SK-N-SH (cell line): ENCODE measurements around the gene UHMK1. TPM values are rescaled to one million over a fixed set of nuclear protein-coding genes. Genes with fewer than 3 reads are reported as not detected.

Source experiments
- CTCF ChIA-PET: fragments of 300-600, 350-600 bp; formaldehyde crosslinking; extraction: SDS; loops from one replicate; lab custom pipeline; 2021; lab: Yijun Ruan, JAX
- POLR2A ChIA-PET: fragments of 350-600 bp; sonication (Branson Sonifier 250); formaldehyde crosslinking; extraction: SDS; loops from one replicate; lab custom pipeline; 2020; ENCODE audit warnings: antibody characterized with exemption, inconsistent platforms; lab: Yijun Ruan, JAX
- DNase-seq: peaks from one replicate; pipeline ENCODE4 v3.0.0; 2012
- H2AFZ ChIP-seq: fragments of 200-600 bp; sonication (generic); 2 replicates; pipeline ENCODE4 v1.8.1; 2016; ENCODE audit warnings: antibody characterized with exemption, mild to moderate bottlenecking, low read depth
- H3F3A ChIP-seq: fragments of 200-600 bp; sonication (generic); replicated peaks from 2 replicates; pipeline ENCODE3; 2016; ENCODE audit warnings: antibody characterized with exemption, mild to moderate bottlenecking; ENCODE audit not compliant: insufficient read depth
- H3K27ac ChIP-seq, 2 experiments: fragments of 200-500 bp in 1 of 2; fragments of 200-600 bp in 1 of 2; sonication (Bioruptor generic) in 1 of 2; sonication (generic), shearing (Covaris generic) in 1 of 2; 2 replicates each; pipeline versions ENCODE4 v1.5.1 to v1.6.1; 2014 to 2016; ENCODE audit warnings: low read depth in 2 of 2, inconsistent platforms in 1 of 2, low read length in 1 of 2, mild to moderate bottlenecking in 1 of 2, mixed read lengths in 1 of 2
- H3K27me3 ChIP-seq: fragments of 200-600 bp; sonication (generic), shearing (Covaris generic); 2 replicates; pipeline ENCODE4 v1.6.1; 2016; ENCODE audit warnings: mixed run types; ENCODE audit not compliant: insufficient read depth
- H3K36me3 ChIP-seq, 2 experiments: fragments of 200-500 bp in 1 of 2; fragments of 200-600 bp in 1 of 2; sonication (Bioruptor generic) in 1 of 2; sonication (generic) in 1 of 2; replicated peaks in 1 of 2; 2 replicates each; pipeline versions ENCODE3 to v1.5.1; 2014 to 2016; ENCODE audit warnings: low read length in 1 of 2, mild to moderate bottlenecking in 1 of 2; ENCODE audit not compliant: insufficient read depth in 2 of 2, control insufficient read depth in 1 of 2
- H3K4me1 ChIP-seq, 2 experiments: fragments of 200-500 bp in 1 of 2; fragments of 200-600 bp in 1 of 2; sonication (Bioruptor generic) in 1 of 2; sonication (generic), shearing (Covaris generic) in 1 of 2; 2 replicates each; pipeline versions ENCODE4 v1.5.1 to v1.6.1; 2014 to 2016; ENCODE audit warnings: low read depth in 1 of 2, low read length in 1 of 2, mixed run types in 1 of 2; ENCODE audit not compliant: insufficient read depth in 2 of 2, control insufficient read depth in 1 of 2
- H3K4me2 ChIP-seq: fragments of 200-600 bp; sonication (generic), shearing (Covaris generic); 2 replicates; pipeline ENCODE4 v1.6.1; 2017; ENCODE audit warnings: mixed run types
- H3K4me3 ChIP-seq, 2 experiments: fragments of 200-500 bp in 1 of 2; fragments of 200-600 bp in 1 of 2; sonication (Bioruptor generic) in 1 of 2; sonication (generic), shearing (Covaris generic) in 1 of 2; 2 replicates each; pipeline versions ENCODE4 v1.5.1 to v1.8.1; 2014 to 2016; ENCODE audit warnings: low read depth in 2 of 2, inconsistent platforms in 1 of 2, low read length in 1 of 2, mild to moderate bottlenecking in 1 of 2, mixed read lengths in 1 of 2, moderate library complexity in 1 of 2
- H3K79me2 ChIP-seq: fragments of 200-600 bp; sonication (generic); 2 replicates; pipeline ENCODE4 v1.8.1; 2017; ENCODE audit warnings: mild to moderate bottlenecking; ENCODE audit not compliant: insufficient read depth
- H3K9ac ChIP-seq: fragments of 200-600 bp; sonication (generic); 2 replicates; pipeline ENCODE4 v1.6.1; 2017; ENCODE audit warnings: mixed run types
- H3K9me2 ChIP-seq: fragments of 200-600 bp; sonication (generic); 2 replicates; pipeline ENCODE4 v1.6.1; 2017; ENCODE audit warnings: mixed run types
- H3K9me3 ChIP-seq: fragments of 200-600 bp; sonication (generic); 2 replicates; pipeline ENCODE4 v1.6.1; 2017; ENCODE audit warnings: mixed run types, mild to moderate bottlenecking, moderate library complexity
- H4K20me1 ChIP-seq: fragments of 200-600 bp; sonication (generic); 2 replicates; pipeline ENCODE4 v1.6.1; 2017; ENCODE audit warnings: mild to moderate bottlenecking, mixed run types; ENCODE audit not compliant: insufficient read depth
- CHD2 ChIP-seq: fragments of 150-350 bp; IDR thresholded peaks from 2 replicates; pipeline ENCODE4 v1.6.1; 2018; ENCODE audit warnings: low read length; ENCODE audit not compliant: partially characterized antibody
- CTCF ChIP-seq: fragments of 200-600 bp; sonication (generic); IDR thresholded peaks from 2 replicates; pipeline ENCODE4 v1.6.1; 2017; ENCODE audit warnings: antibody characterized with exemption, mild to moderate bottlenecking, moderate library complexity
- EZH2phosphoT487 ChIP-seq: fragments of 200-600 bp; sonication (generic); IDR thresholded peaks from 2 replicates; pipeline ENCODE4 v1.6.1; 2017; ENCODE audit warnings: low read depth, mixed run types, mild to moderate bottlenecking, antibody characterized with exemption, moderate library complexity, borderline replicate concordance
- FOXJ3 ChIP-seq: sonication (generic); formaldehyde crosslinking; IDR thresholded peaks from 2 replicates; pipeline ENCODE4 v1.5.1; 2020; ENCODE audit warnings: mild to moderate bottlenecking, missing genetic modification reagents
- FOXM1 ChIP-seq: IDR thresholded peaks from 2 replicates; pipeline ENCODE4 v1.4.0; 2012; ENCODE audit warnings: low read depth, mild to moderate bottlenecking
- IRF3 ChIP-seq: fragments of 150-350 bp; IDR thresholded peaks from 2 replicates; pipeline ENCODE4 v1.6.1; 2016; ENCODE audit warnings: mild to moderate bottlenecking, low read depth, low read length
- JUND ChIP-seq: IDR thresholded peaks from 2 replicates; pipeline ENCODE4 v1.4.0; 2012
- MEF2A ChIP-seq: IDR thresholded peaks from 2 replicates; pipeline ENCODE4 v1.4.0; 2012; ENCODE audit warnings: low read depth, borderline replicate concordance
- MXI1 ChIP-seq: IDR thresholded peaks from 2 replicates; pipeline ENCODE4 v1.6.1; 2012; ENCODE audit warnings: mild to moderate bottlenecking, low read depth, low read length, improper control_type of control experiment
- NRF1 ChIP-seq: IDR thresholded peaks from 2 replicates; pipeline ENCODE4 v1.6.1; 2012; ENCODE audit warnings: low read depth, mild to moderate bottlenecking, low read length
- POLR2AphosphoS5 ChIP-seq: IDR thresholded peaks from 2 replicates; pipeline ENCODE4 v1.6.1; 2012; ENCODE audit warnings: low read depth, low read length
- RAD21 ChIP-seq: IDR thresholded peaks from 2 replicates; pipeline ENCODE4 v1.6.1; 2012; ENCODE audit warnings: mild to moderate bottlenecking, low read length
- RCOR1 ChIP-seq: fragments of 150-350 bp; IDR thresholded peaks from 2 replicates; pipeline ENCODE4 v1.6.1; 2017; ENCODE audit warnings: antibody characterized with exemption, low read length
- REST ChIP-seq: IDR thresholded peaks from 2 replicates; pipeline ENCODE4 v1.6.1; 2012; ENCODE audit warnings: mild to moderate bottlenecking, low read depth, low read length, moderate library complexity
- RFX5 ChIP-seq: IDR thresholded peaks from 2 replicates; pipeline ENCODE4 v1.6.1; 2012; ENCODE audit warnings: mild to moderate bottlenecking, improper control_type of control experiment, low read length
- RXRA ChIP-seq: IDR thresholded peaks from 2 replicates; pipeline ENCODE4 v1.4.0; 2012; ENCODE audit warnings: low read depth, mild to moderate bottlenecking, borderline replicate concordance
- SMC3 ChIP-seq: IDR thresholded peaks from 2 replicates; pipeline ENCODE4 v1.6.1; 2012; ENCODE audit warnings: low read depth, low read length, improper control_type of control experiment
- TAF1 ChIP-seq: IDR thresholded peaks from 2 replicates; pipeline ENCODE4 v1.6.1; 2012; ENCODE audit warnings: low read depth, mild to moderate bottlenecking, low read length, moderate library complexity, borderline replicate concordance
- TCF12 ChIP-seq: IDR thresholded peaks from 2 replicates; pipeline ENCODE4 v1.4.0; 2012
- ZBTB33 ChIP-seq: IDR thresholded peaks from 2 replicates; pipeline ENCODE4 v1.4.0; 2012; ENCODE audit warnings: low read depth, borderline replicate concordance
- WGBS: methylation state at CpG from one replicate; pipeline ENCODE4 v1.1.6; 2017; ENCODE audit warnings: low lambda C conversion rate; 5-methylcytosine and 5-hydroxymethylcytosine counted together
- polyA plus RNA-seq, 3 experiments: library from polyadenylated mRNA; depleted of rRNA; stranded (reverse); fragments of >200 nt; gene quantifications; 2 replicates each; pipeline ENCODE4 v1.2.3, GENCODE V29; 2012

UHMK1 gene
- polyA plus RNA-seq, 1 of the 3 experiments (the other 2 are of a cell fraction): 7.4 TPM

GRCh38 chr1:162562470-162562828, 64.8 kb downstream of the UHMK1 start:
- DNase-seq: no peak
- H4K20me1 ChIP-seq: peaks cover 20% of the 10 kb centered on the region
- H3F3A ChIP-seq: no peaks in the 10 kb centered on the region
- peak overlapping the region in 1 of 2 experiments; percentile 76; a peak in 3 of 4 replicates for H3K27ac ChIP-seq
- no peaks in the 10 kb centered on the region for H3K9me3 ChIP-seq
- no peaks in the 10 kb centered on the region for H3K27me3 ChIP-seq
- peak overlapping the region; percentile 96 for H3K9ac ChIP-seq
- POLR2A ChIA-PET: no interaction called here
- CTCF ChIA-PET: no interaction called here
- H2AFZ ChIP-seq: no peak overlapping the region
- H3K4me3 ChIP-seq: peak overlapping the region; percentile 79 to 94
- WGBS: 65% methylated on average over 5 of the region's 5 CpGs
- peak overlapping the region; percentile 96 for H3K4me2 ChIP-seq
- peaks cover 6 to 9% of the 10 kb centered on the region in 2 experiments; a peak in 3 of 4 replicates for H3K4me1 ChIP-seq
- peaks cover 5 to 19% of the 10 kb centered on the region in 2 experiments for H3K36me3 ChIP-seq
- TF ChIP-seq REST (no peak), FOXM1 (no peak), FOXJ3 (CRISPR knock-in tag) (no peak), JUND (no peak), TAF1 (no peak), EZH2phosphoT487 (no peak), RAD21 (no peak)
- peaks cover 60% of the 10 kb centered on the region for H3K79me2 ChIP-seq
- H3K9me2 ChIP-seq: no peaks in the 10 kb centered on the region

GRCh38 chr1:162564762-162565218, 67.2 kb downstream of the UHMK1 start:
- peak overlapping the region; percentile 96; the same call in 1 of the 2 replicates for H3K4me2 ChIP-seq
- no peak for DNase-seq
- no peak overlapping the region for H2AFZ ChIP-seq
- H3K4me1 ChIP-seq: peaks cover 6 to 9% of the 10 kb centered on the region in 2 experiments; a peak in 3 of 4 replicates
- 94% methylated on average over 5 of the region's 5 CpGs for WGBS
- H3K4me3 ChIP-seq: peak overlapping the region in 1 of 2 experiments; percentile 40; a peak in 1 of 4 replicates
- H3K36me3 ChIP-seq: peaks cover 19 to 38% of the 10 kb centered on the region in 2 experiments
- TF ChIP-seq RCOR1 (no peak), IRF3 (no peak), ZBTB33 (no peak), POLR2AphosphoS5 (no peak), RAD21 (no peak), TCF12 (no peak), FOXJ3 (CRISPR knock-in tag) (no peak), RFX5 (no peak), CHD2 (no peak), MEF2A (no peak), CTCF (no peak; the same call in 1 of the 2 replicates), NRF1 (no peak), SMC3 (no peak), MXI1 (no peak), RXRA (no peak), EZH2phosphoT487 (no peak)
- peaks cover 20% of the 10 kb centered on the region for H4K20me1 ChIP-seq
- H3K9ac ChIP-seq: no peak overlapping the region
- no peak overlapping the region for H3K27ac ChIP-seq
- H3K79me2 ChIP-seq: peaks cover 83% of the 10 kb centered on the region
- no peaks in the 10 kb centered on the region for H3K9me3 ChIP-seq
- no peaks in the 10 kb centered on the region for H3K9me2 ChIP-seq
- POLR2A ChIA-PET: no interaction called here
- H3K27me3 ChIP-seq: no peaks in the 10 kb centered on the region
- CTCF ChIA-PET: interaction anchor here (0.7 to 1.4 kb wide), 6 partner anchors 10 to 235 kb away, joined by 3 read pairs; no protein-coding TSS in a partner anchor
- H3F3A ChIP-seq: no peaks in the 10 kb centered on the region
